K562 (cell line): ENCODE data around the gene SLC25A20. TPM values are rescaled to one million over a fixed set of nuclear protein-coding genes. Genes with fewer than 3 reads are reported as not detected.

Experiments
- CHD4 ChIP-seq: fragments of 200-600 bp; sonication (generic); IDR thresholded peaks from 3 replicates; pipeline ENCODE4 v1.6.1; 2012; ENCODE audit warnings: low read depth, mild to moderate bottlenecking, mixed read lengths, low read length, inconsistent platforms; ENCODE audit not compliant: insufficient read depth, insufficient replicate concordance, poor library complexity, severe bottlenecking
- IRF2 ChIP-seq: sonication (generic); formaldehyde crosslinking; IDR thresholded peaks from 2 replicates; pipeline ENCODE4 v1.8.1; 2022; ENCODE audit warnings: mild to moderate bottlenecking, missing genetic modification reagents
- KDM2B ChIP-seq: fragments of 250-450 bp; sonication (Bioruptor Pico); IDR thresholded peaks from 2 replicates; pipeline ENCODE4 v1.8.0; 2021; ENCODE audit warnings: mild to moderate bottlenecking, moderate library complexity
- MAFK ChIP-seq: IDR thresholded peaks from 2 replicates; pipeline ENCODE4 v1.6.1; 2011; ENCODE audit warnings: low read length, improper control_type of control experiment
- MYNN ChIP-seq, 2 experiments: sonication (generic); formaldehyde crosslinking in 1 of 2; IDR thresholded peaks; 2 replicates each; pipeline versions ENCODE4 v1.5.0 to v1.6.1; 2016 to 2020; ENCODE audit warnings: antibody characterized with exemption in 1 of 2, missing genetic modification reagents in 1 of 2
- NCOA2 ChIP-seq, 2 experiments: fragments of 450-650 bp; IDR thresholded peaks; 2 replicates each; pipeline ENCODE4 v1.6.1; 2018; ENCODE audit warnings: mild to moderate bottlenecking in 2 of 2, moderate library complexity in 1 of 2; ENCODE audit not compliant: partially characterized antibody in 2 of 2
- NR3C1 ChIP-seq: sonication (generic); formaldehyde crosslinking; IDR thresholded peaks from 2 replicates; pipeline ENCODE4 v1.8.1; 2022; ENCODE audit warnings: missing genetic modification reagents
- PTRF ChIP-seq: fragments of 450-650 bp; IDR thresholded peaks from 2 replicates; pipeline ENCODE4 v1.6.1; 2016; ENCODE audit warnings: mild to moderate bottlenecking, missing genetic modification characterization, missing compliant biosample characterization
- RFX1 ChIP-seq: fragments of 450-650 bp; IDR thresholded peaks from 2 replicates; pipeline ENCODE4 v1.6.1; 2016; ENCODE audit warnings: mild to moderate bottlenecking, moderate library complexity
- RNF2 ChIP-seq: sonication (generic); IDR thresholded peaks from 2 replicates; pipeline ENCODE4 v1.6.1; 2016
- SIRT6 ChIP-seq: IDR thresholded peaks from one replicate; pipeline ENCODE4 v1.6.1; 2012; ENCODE audit warnings: low read depth, mild to moderate bottlenecking, control low read depth, inconsistent platforms, low read length, moderate library complexity
- SRSF1 ChIP-seq: fragments of 200-400 bp; formaldehyde crosslinking; IDR thresholded peaks from 2 replicates; pipeline ENCODE4 v1.6.1; 2017; ENCODE audit warnings: mild to moderate bottlenecking, low read depth, low read length, moderate library complexity
- ZFPM2 ChIP-seq: fragments of 250-450 bp; sonication (Bioruptor Pico); IDR thresholded peaks from 2 replicates; pipeline ENCODE4 v1.5.1; 2022; ENCODE audit warnings: mild to moderate bottlenecking
- ZNF121 ChIP-seq: sonication (generic); formaldehyde crosslinking; conservative IDR thresholded peaks from 2 replicates; pipeline ENCODE4 v1.8.0; 2022; ENCODE audit warnings: missing genetic modification reagents
- ZNF699 ChIP-seq: fragments of 250-450 bp; sonication (Bioruptor Pico); IDR thresholded peaks from 2 replicates; pipeline ENCODE4 v1.8.0; 2021; ENCODE audit warnings: mild to moderate bottlenecking, moderate library complexity; ENCODE audit not compliant: insufficient replicate concordance
- polyA plus RNA-seq, 8 experiments: library from polyadenylated mRNA; depleted of rRNA in 4 of 8; stranded (reverse) in 5 of 8; unstranded in 3 of 8; fragments of >200 nt; fragmentation: Nextera tagmentation in 2 of 8; fragmentation: Illumina TruSeq in 1 of 8; extraction: Ambion mirVana in 2 of 8; extraction: Trizol in 1 of 8; gene quantifications; 2 replicates each; pipeline versions ENCODE4 v1.2.1 to v1.2.3, GENCODE V29; 2011 to 2014; ENCODE audit warnings: inconsistent platforms in 1 of 8, missing spikeins in 1 of 8
- total RNA-seq, 7 experiments: library from RNA; depleted of rRNA in 6 of 7; stranded (reverse); fragments of >200 nt in 6 of 7; fragmentation: Illumina TruSeq in 2 of 7; extraction: Trizol in 2 of 7; gene quantifications; 2 replicates each; pipeline versions ENCODE4 v1.2.1 to v1.2.3, GENCODE V29; 2011 to 2021; ENCODE audit warnings: low replicate concordance in 1 of 7
- TF ChIP-seq, protein P1 (sequence below), 2 experiments: fragments of 150-350 bp in 1 of 2; IDR thresholded peaks; 2 replicates each; pipeline ENCODE4 v1.6.1; 2012 to 2016; ENCODE audit warnings: low read depth in 2 of 2, low read length in 2 of 2, mild to moderate bottlenecking in 1 of 2, moderate library complexity in 1 of 2
- TF ChIP-seq, protein P2 (sequence below): fragments of 250-450 bp; sonication (Bioruptor Pico); IDR thresholded peaks from 2 replicates; pipeline ENCODE4 v1.8.0; 2021; ENCODE audit warnings: mild to moderate bottlenecking, moderate library complexity
- TF ChIP-seq, protein P3 (sequence below), 2 experiments: fragments of 250-450 bp in 1 of 2; fragments of 450-650 bp in 1 of 2; sonication (Bioruptor Pico) in 1 of 2; IDR thresholded peaks; 2 replicates each; pipeline versions ENCODE4 v1.6.1 to v1.8.0; 2016 to 2021; ENCODE audit warnings: mild to moderate bottlenecking in 2 of 2, moderate library complexity in 2 of 2, missing compliant biosample characterization in 1 of 2, missing genetic modification characterization in 1 of 2

The SLC25A20 gene
- total and polyA plus RNA-seq, 9 of the 15 experiments (the other 6 are each of a cell fraction or from before 2014, with no cell fraction given), result 14.3 to 48.1 (median 21.6) TPM

DNA sequence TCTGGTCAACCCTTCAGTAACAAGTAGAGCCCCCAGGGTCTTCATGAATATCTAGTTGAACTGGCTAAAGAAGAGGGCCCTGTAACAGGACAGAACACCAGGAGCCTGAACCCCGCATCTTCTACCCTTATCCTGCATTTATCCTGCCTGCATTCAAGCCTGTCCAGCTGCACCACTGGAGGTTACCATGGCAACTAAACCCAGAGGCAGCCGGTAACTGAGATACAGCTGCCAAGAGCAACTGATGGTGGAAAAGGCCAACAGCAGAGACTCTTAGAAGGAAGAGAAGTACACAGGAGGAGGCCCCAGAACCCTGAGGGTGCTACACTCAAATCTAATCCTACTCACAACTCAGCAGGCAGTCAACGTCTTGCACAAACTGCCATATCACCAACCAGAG lies 47.3 kb downstream of the SLC25A20 start (continued):
- TF ChIP-seq, protein P1, sequence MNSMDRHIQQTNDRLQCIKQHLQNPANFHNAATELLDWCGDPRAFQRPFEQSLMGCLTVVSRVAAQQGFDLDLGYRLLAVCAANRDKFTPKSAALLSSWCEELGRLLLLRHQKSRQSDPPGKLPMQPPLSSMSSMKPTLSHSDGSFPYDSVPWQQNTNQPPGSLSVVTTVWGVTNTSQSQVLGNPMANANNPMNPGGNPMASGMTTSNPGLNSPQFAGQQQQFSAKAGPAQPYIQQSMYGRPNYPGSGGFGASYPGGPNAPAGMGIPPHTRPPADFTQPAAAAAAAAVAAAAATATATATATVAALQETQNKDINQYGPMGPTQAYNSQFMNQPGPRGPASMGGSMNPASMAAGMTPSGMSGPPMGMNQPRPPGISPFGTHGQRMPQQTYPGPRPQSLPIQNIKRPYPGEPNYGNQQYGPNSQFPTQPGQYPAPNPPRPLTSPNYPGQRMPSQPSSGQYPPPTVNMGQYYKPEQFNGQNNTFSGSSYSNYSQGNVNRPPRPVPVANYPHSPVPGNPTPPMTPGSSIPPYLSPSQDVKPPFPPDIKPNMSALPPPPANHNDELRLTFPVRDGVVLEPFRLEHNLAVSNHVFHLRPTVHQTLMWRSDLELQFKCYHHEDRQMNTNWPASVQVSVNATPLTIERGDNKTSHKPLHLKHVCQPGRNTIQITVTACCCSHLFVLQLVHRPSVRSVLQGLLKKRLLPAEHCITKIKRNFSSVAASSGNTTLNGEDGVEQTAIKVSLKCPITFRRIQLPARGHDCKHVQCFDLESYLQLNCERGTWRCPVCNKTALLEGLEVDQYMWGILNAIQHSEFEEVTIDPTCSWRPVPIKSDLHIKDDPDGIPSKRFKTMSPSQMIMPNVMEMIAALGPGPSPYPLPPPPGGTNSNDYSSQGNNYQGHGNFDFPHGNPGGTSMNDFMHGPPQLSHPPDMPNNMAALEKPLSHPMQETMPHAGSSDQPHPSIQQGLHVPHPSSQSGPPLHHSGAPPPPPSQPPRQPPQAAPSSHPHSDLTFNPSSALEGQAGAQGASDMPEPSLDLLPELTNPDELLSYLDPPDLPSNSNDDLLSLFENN (IDR thresholded peaks at IDR 0.05; ENCODE audit: low read depth in 2 of 2, low read length in 2 of 2), result no peak
- TF ChIP-seq IRF2 (CRISPR knock-in tag) (no peak), NCOA2 (IDR thresholded peaks at IDR 0.05; ENCODE audit: partially characterized antibody in 2 of 2) (no peak), SIRT6 (no peak), CHD4 (no peak), SRSF1 (no peak), MAFK (no peak), MYNN (IDR thresholded peaks at IDR 0.05) (0 out of 2 replicates have a peak, but pooled peaks have one; percentile 73), MYNN (CRISPR knock-in tag; IDR thresholded peaks at IDR 0.05) (no peak), NR3C1 (CRISPR knock-in tag) (no peak), RFX1 (peak; percentile 94), RNF2 (no peak), ZNF699 (CRISPR knock-in tag) (no peak), KDM2B (CRISPR knock-in tag) (no peak), ZFPM2 (no peak), PTRF (tag) (no peak), ZNF121 (CRISPR knock-in tag) (0 out of 2 replicates have a peak, but pooled peaks have one; percentile 11)
- TF ChIP-seq, protein P2, sequence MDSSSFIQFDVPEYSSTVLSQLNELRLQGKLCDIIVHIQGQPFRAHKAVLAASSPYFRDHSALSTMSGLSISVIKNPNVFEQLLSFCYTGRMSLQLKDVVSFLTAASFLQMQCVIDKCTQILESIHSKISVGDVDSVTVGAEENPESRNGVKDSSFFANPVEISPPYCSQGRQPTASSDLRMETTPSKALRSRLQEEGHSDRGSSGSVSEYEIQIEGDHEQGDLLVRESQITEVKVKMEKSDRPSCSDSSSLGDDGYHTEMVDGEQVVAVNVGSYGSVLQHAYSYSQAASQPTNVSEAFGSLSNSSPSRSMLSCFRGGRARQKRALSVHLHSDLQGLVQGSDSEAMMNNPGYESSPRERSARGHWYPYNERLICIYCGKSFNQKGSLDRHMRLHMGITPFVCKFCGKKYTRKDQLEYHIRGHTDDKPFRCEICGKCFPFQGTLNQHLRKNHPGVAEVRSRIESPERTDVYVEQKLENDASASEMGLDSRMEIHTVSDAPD (CRISPR knock-in tag), result no peak
- TF ChIP-seq, protein P3, sequence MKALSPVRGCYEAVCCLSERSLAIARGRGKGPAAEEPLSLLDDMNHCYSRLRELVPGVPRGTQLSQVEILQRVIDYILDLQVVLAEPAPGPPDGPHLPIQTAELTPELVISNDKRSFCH (CRISPR knock-in tag; IDR thresholded peaks at IDR 0.05), result no peak
- TF ChIP-seq, protein P3 (tag; IDR thresholded peaks at IDR 0.05), result no peak
- TF ChIP-seq, all 486 proteins: peak for 4
